GM12872 (cell line): ENCODE results near the gene FAM241A.

ENCODE experiments used
- CTCF ChIP-seq: IDR thresholded peaks from 3 replicates; pipeline ENCODE4 v1.5.1; 2011; ENCODE audit warnings: low read depth, mild to moderate bottlenecking, low read length, moderate library complexity; ENCODE audit not compliant: insufficient read depth

Gene FAM241A

DNA sequence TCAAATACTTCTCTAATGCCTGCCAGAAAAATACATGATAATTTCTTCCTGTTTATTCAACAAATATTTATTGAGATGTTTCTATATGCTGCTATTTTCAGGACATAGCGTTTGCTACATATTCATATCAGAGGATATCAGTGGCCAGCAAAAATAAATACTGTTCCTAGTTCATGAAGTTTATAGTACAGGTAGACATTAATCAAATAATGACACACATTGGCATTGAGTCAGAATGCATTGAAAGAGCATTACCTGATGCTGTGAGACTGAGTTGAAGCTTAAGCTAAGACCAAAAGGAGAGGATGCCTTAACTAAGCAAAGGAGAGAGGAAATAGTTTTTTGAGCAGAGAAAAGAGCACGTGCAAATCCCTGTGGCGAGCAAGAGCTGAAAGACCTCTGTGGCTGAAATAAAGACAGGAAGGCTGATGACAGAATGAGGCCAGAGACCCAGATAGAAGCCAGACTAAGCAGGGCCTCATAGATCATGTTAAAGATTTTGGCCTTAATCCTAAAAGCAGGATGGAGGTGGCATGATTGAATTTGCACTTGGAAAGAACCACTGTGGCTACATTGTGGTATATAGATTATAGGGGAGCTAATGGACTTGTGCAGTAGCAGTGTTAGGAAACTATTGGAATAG is 36.2 kb downstream of the FAM241A start:
- TF ChIP-seq CTCF = no peak

GRCh38 chr4:112182604-112183003 is 37.4 kb downstream of the FAM241A start:
- no peak for TF ChIP-seq CTCF

GRCh38 chr4:112183252-112183651 is 38.0 kb downstream of the FAM241A start:
- no peak for TF ChIP-seq CTCF

- TF ChIP-seq CTCF = no peak
Observed at GRCh38 chr4:112184438-112184837, 39.2 kb downstream of the FAM241A start.

DNA sequence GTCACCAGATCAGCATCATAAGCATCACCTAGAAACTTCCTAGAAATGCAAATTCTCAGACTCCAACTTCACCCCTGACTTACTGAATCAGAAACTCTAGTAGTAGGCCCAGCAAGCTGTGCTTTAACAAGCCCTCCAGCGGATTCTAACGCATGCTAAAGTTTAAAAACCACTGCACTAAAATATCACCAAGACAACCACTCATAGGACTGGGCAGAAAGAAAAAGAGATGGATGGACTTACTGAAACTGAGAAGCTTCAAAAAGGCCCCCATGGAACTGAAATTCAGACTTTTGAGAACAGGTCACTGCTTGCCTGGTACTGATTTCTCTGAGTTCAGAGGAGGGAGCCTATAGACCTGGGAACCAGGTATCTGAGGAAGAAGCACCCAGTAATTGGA is 40.1 kb downstream of the FAM241A start:
- TF ChIP-seq CTCF = no peak

GRCh38 chr4:112185740-112186670 is 40.8 kb downstream of the FAM241A start:
- TF ChIP-seq CTCF = no peak

DNA sequence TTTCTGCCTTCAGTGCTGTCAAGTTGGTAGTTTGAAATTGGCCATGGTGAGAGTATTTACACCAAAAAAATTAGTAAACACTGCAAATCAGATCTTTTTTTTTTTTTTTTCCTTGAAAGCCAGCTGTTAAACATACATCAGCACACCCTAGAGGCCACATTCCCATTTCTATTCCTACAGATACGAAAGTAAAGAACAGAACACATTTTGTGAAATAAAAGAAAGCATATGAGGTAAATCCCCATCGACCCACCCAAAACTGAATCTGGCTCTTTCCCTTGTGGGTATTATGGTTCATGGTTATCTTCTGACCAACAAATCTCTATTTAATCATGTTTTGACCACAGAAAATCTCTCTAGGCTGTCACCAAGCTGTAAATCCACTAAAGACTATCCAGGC is 44.5 kb downstream of the FAM241A start:
- TF ChIP-seq CTCF = no peak
